Uterus (tissue), 2 donors: ENCODE results near the gene OR52E8.

ENCODE experiments used
- POLR2A ChIP-seq, 2 donors: fragments of 450-650 bp; IDR thresholded peaks; one replicate each; pipeline ENCODE4 v1.6.1; 2016; ENCODE audit warnings: antibody characterized with exemption in 2 of 2, mild to moderate bottlenecking in 1 of 2, moderate library complexity in 1 of 2
- TF ChIP-seq, protein P1 (sequence below), 4 experiments: fragments of 200-600 bp in 2 of 4; fragments of 450-650 bp in 2 of 4; sonication (generic) in 2 of 4; IDR thresholded peaks; one replicate each; pipeline ENCODE4 v1.5.1; 2016 to 2019; ENCODE audit warnings: antibody characterized with exemption in 4 of 4, mild to moderate bottlenecking in 2 of 4, moderate library complexity in 1 of 4

DNA sequence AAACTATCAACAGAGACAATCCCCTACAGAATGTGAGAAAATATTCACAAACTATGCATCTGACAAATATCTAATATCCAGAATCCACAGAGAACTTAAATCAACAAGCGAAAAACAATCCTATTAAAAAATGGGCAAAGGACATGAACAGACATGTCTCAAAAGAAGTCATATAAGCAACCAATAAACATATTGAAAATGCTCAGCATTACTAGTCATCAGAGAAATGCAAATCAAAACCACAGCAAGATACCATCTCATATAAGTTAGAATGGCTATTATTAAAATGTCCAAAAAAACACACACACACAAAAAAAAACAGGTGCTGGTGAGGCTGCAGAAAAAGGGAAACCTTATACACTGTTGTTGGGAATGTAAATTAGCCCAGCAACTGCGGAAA is 8.3 kb upstream of the OR52E8 start:
- no peak for TF ChIP-seq POLR2A (IDR thresholded peaks at IDR 0.05)
- TF ChIP-seq, protein P1, sequence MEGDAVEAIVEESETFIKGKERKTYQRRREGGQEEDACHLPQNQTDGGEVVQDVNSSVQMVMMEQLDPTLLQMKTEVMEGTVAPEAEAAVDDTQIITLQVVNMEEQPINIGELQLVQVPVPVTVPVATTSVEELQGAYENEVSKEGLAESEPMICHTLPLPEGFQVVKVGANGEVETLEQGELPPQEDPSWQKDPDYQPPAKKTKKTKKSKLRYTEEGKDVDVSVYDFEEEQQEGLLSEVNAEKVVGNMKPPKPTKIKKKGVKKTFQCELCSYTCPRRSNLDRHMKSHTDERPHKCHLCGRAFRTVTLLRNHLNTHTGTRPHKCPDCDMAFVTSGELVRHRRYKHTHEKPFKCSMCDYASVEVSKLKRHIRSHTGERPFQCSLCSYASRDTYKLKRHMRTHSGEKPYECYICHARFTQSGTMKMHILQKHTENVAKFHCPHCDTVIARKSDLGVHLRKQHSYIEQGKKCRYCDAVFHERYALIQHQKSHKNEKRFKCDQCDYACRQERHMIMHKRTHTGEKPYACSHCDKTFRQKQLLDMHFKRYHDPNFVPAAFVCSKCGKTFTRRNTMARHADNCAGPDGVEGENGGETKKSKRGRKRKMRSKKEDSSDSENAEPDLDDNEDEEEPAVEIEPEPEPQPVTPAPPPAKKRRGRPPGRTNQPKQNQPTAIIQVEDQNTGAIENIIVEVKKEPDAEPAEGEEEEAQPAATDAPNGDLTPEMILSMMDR (IDR thresholded peaks at IDR 0.05), result no peak
